HCT116 (cell line): Measurements from ENCODE around the gene MALRD1. TPM values are rescaled to one million over a fixed set of nuclear protein-coding genes. Genes with fewer than 3 reads are reported as not detected.

Source experiments
- ATAC-seq: fragments of 200-7000 bp; cut with Tn5 transposase; 2 replicates; pipeline ENCODE4 v1.9.1; 2020; ENCODE audit warnings: mild to moderate bottlenecking, moderate library complexity
- BruUV-seq: library from RNA; stranded (reverse); fragments of 400-500 nt; replicated peaks from 2 replicates; lab custom pipeline; 2021; lab: Mats Ljungman, UMichigan
- CTCF ChIA-PET: fragments of 300-600 bp; sonication (Branson Sonifier 250); formaldehyde crosslinking; loops from one replicate; lab custom pipeline; 2021; ENCODE audit warnings: antibody characterized with exemption; lab: Charles Lee
- POLR2A ChIA-PET: fragments of 300-600, 350-600 bp; sonication (Branson Sonifier 250); formaldehyde crosslinking; loops from one replicate; lab custom pipeline; 2021; ENCODE audit warnings: antibody characterized with exemption; lab: Charles Lee
- RAD21 ChIA-PET, 2 experiments: fragments of 300-600 bp; sonication (Branson Sonifier 250); formaldehyde crosslinking; loops; one replicate each; lab custom pipeline; 2023; ENCODE audit warnings: low total read pairs in 2 of 2; ENCODE audit not compliant: uncharacterized antibody in 2 of 2, unreplicated experiment in 2 of 2, low non-redundant PET in 1 of 2; lab: Charles Lee
- DNase-seq: peaks from one replicate; pipeline ENCODE4 v3.0.0-alpha.2; 2010; ENCODE audit warnings: low read depth, low spot score
- H2AFZ ChIP-seq: fragments of 200-600 bp; shearing (Covaris generic), sonication (generic); 2 replicates; pipeline ENCODE4 v1.6.1; 2017; ENCODE audit warnings: low read depth, mixed run types, mixed read lengths, antibody characterized with exemption, low read length; ENCODE audit not compliant: poor library complexity, severe bottlenecking
- H3K27ac ChIP-seq: 2 replicates; pipeline ENCODE4 v1.5.1; 2012; ENCODE audit warnings: low read depth, low read length
- H3K27me3 ChIP-seq: fragments of 200-600 bp; sonication (generic); 2 replicates; pipeline ENCODE4 v1.6.1; 2016; ENCODE audit warnings: mixed run types, low read length, mixed read lengths; ENCODE audit not compliant: insufficient read depth
- H3K36me3 ChIP-seq, 2 experiments: fragments of 200-500 bp in 1 of 2; fragments of 200-600 bp in 1 of 2; sonication (Bioruptor generic) in 1 of 2; sonication (generic) in 1 of 2; 2 replicates each; pipeline versions ENCODE4 v1.5.1 to v1.6.1; 2014 to 2016; ENCODE audit warnings: low read length in 2 of 2, inconsistent platforms in 1 of 2, mixed read lengths in 1 of 2, mixed run types in 1 of 2; ENCODE audit not compliant: insufficient read depth in 2 of 2, control insufficient read depth in 1 of 2
- H3K4me1 ChIP-seq, 2 experiments: fragments of 200-600 bp in 1 of 2; sonication (generic) in 1 of 2; 2 replicates each; pipeline versions ENCODE4 v1.5.1 to v1.6.1; 2012 to 2017; ENCODE audit warnings: low read length in 2 of 2, inconsistent platforms in 1 of 2, mild to moderate bottlenecking in 1 of 2, mixed read lengths in 1 of 2, mixed run types in 1 of 2, moderate library complexity in 1 of 2; ENCODE audit not compliant: insufficient read depth in 2 of 2, control insufficient read depth in 1 of 2
- H3K4me2 ChIP-seq: fragments of 200-600 bp; sonication (generic); 2 replicates; pipeline ENCODE4 v1.6.1; 2017; ENCODE audit warnings: mixed run types, low read length, mixed read lengths
- H3K4me3 ChIP-seq, 2 experiments: fragments of 200-600 bp in 1 of 2; sonication (generic) in 1 of 2; replicated peaks in 1 of 2; 2 replicates each; pipeline ENCODE4 v1.5.1; 2011 to 2016; ENCODE audit warnings: low read length in 2 of 2, control low read depth in 1 of 2, low read depth in 1 of 2, mild to moderate bottlenecking in 1 of 2, mixed read lengths in 1 of 2, mixed run types in 1 of 2
- H3K79me2 ChIP-seq: fragments of 200-600 bp; sonication (generic); 2 replicates; pipeline ENCODE4 v1.6.1; 2017; ENCODE audit warnings: mild to moderate bottlenecking, mixed run types, low read length, moderate library complexity, mixed read lengths; ENCODE audit not compliant: insufficient read depth
- H3K9ac ChIP-seq: fragments of 200-600 bp; sonication (generic); 2 replicates; pipeline ENCODE4 v1.6.1; 2016; ENCODE audit warnings: low read length, mixed read lengths
- H3K9me2 ChIP-seq: fragments of 200-600 bp; sonication (generic), shearing (Covaris generic); 2 replicates; pipeline ENCODE4 v1.6.1; 2017; ENCODE audit warnings: mixed run types, mild to moderate bottlenecking, moderate library complexity; ENCODE audit not compliant: insufficient read depth
- H3K9me3 ChIP-seq, 2 experiments: fragments of 200-500 bp in 1 of 2; fragments of 200-600 bp in 1 of 2; sonication (Bioruptor generic) in 1 of 2; sonication (generic) in 1 of 2; 2 replicates each; pipeline ENCODE4 v1.6.1; 2014 to 2017; ENCODE audit warnings: low read length in 2 of 2, mixed read lengths in 2 of 2, inconsistent platforms in 1 of 2, low read depth in 1 of 2, mild to moderate bottlenecking in 1 of 2, mixed run types in 1 of 2, moderate library complexity in 1 of 2; ENCODE audit not compliant: control insufficient read depth in 1 of 2, insufficient read depth in 1 of 2
- H4K20me1 ChIP-seq: fragments of 200-600 bp; sonication (generic), shearing (Covaris generic); 2 replicates; pipeline ENCODE4 v1.6.1; 2017; ENCODE audit warnings: mixed run types, mild to moderate bottlenecking, moderate library complexity; ENCODE audit not compliant: insufficient read depth
- CBX3 ChIP-seq: IDR thresholded peaks from 2 replicates; pipeline ENCODE4 v1.6.1; 2012; ENCODE audit warnings: low read depth
- CEBPB ChIP-seq: IDR thresholded peaks from 2 replicates; pipeline ENCODE4 v1.6.1; 2012; ENCODE audit warnings: low read depth
- EGR1 ChIP-seq: IDR thresholded peaks from 2 replicates; pipeline ENCODE4 v1.6.1; 2012; ENCODE audit warnings: low read depth
- ELF1 ChIP-seq: IDR thresholded peaks from 2 replicates; pipeline ENCODE4 v1.6.1; 2012; ENCODE audit warnings: low read depth, borderline replicate concordance
- FOSL1 ChIP-seq: IDR thresholded peaks from 2 replicates; pipeline ENCODE4 v1.6.1; 2012; ENCODE audit warnings: low read depth
- JUND ChIP-seq: IDR thresholded peaks from 2 replicates; pipeline ENCODE4 v1.6.1; 2012
- POLR2A ChIP-seq: IDR thresholded peaks from 2 replicates; pipeline ENCODE4 v1.7.0; 2011; ENCODE audit warnings: borderline replicate concordance; ENCODE audit not compliant: insufficient read depth, insufficient read length; ENCODE audit errors: extremely low read depth
- POLR2AphosphoS5 ChIP-seq: IDR thresholded peaks from 2 replicates; pipeline ENCODE4 v1.6.1; 2011; ENCODE audit warnings: mild to moderate bottlenecking, low read depth, low read length, moderate library complexity
- RAD21 ChIP-seq: IDR thresholded peaks from 2 replicates; pipeline ENCODE4 v1.6.1; 2012; ENCODE audit warnings: low read depth, mild to moderate bottlenecking
- SIN3A ChIP-seq: IDR thresholded peaks from 2 replicates; pipeline ENCODE4 v1.6.1; 2012; ENCODE audit warnings: low read depth
- SRF ChIP-seq: IDR thresholded peaks from 2 replicates; pipeline ENCODE4 v1.6.1; 2012; ENCODE audit warnings: low read depth
- TCF7L2 ChIP-seq: IDR thresholded peaks from 2 replicates; pipeline ENCODE4 v1.7.0; 2011; ENCODE audit warnings: borderline replicate concordance, inconsistent platforms; ENCODE audit not compliant: insufficient read depth, insufficient read length; ENCODE audit errors: extremely low read depth
- YY1 ChIP-seq: IDR thresholded peaks from 2 replicates; pipeline ENCODE4 v1.6.1; 2011; ENCODE audit warnings: low read length, low read depth, moderate library complexity, mild to moderate bottlenecking; ENCODE audit not compliant: insufficient replicate concordance; ENCODE audit errors: extremely low read depth
- ZFX ChIP-seq: fragments of 450-650 bp; IDR thresholded peaks from 2 replicates; pipeline ENCODE4 v1.6.1; 2017
- intact Hi-C: fragments of 100-400 bp; cut with micrococcal nuclease; formaldehyde crosslinking; loops from 2 replicates; pipeline ENCODE4 v1.10.0; 2022
- total RNA-seq: library from RNA; stranded (reverse); gene quantifications from one replicate; pipeline ENCODE4 v1.2.1, GENCODE V29; 2021; ENCODE audit not compliant: unreplicated experiment
- TF ChIP-seq, protein P1 (sequence below): IDR thresholded peaks from 2 replicates; pipeline ENCODE4 v1.6.1; 2012
- TF ChIP-seq, protein P2 (sequence below), 3 experiments: fragments of 200-600 bp in 1 of 3; sonication (generic) in 1 of 3; IDR thresholded peaks in 2 of 3; conservative IDR thresholded peaks in 1 of 3; 2 replicates each; pipeline ENCODE4 v1.5.1; 2012 to 2017; ENCODE audit warnings: low read depth in 2 of 3, low read length in 2 of 3, antibody characterized with exemption in 1 of 3, borderline replicate concordance in 1 of 3, control low read depth in 1 of 3, mild to moderate bottlenecking in 1 of 3, mixed read lengths in 1 of 3, mixed run types in 1 of 3, moderate library complexity in 1 of 3; ENCODE audit not compliant: insufficient read depth in 1 of 3
- TF ChIP-seq, protein P3 (sequence below): IDR thresholded peaks from 2 replicates; pipeline ENCODE4 v1.6.1; 2012; ENCODE audit warnings: low read depth
- TF ChIP-seq, protein P4 (sequence below): IDR thresholded peaks from 2 replicates; pipeline ENCODE4 v1.6.1; 2011; ENCODE audit warnings: mild to moderate bottlenecking, low read length, moderate library complexity; ENCODE audit not compliant: insufficient replicate concordance; ENCODE audit errors: extremely low read depth

MALRD1 gene
- total RNA-seq, 1 experiment from 2014 or later = not detected

DNA sequence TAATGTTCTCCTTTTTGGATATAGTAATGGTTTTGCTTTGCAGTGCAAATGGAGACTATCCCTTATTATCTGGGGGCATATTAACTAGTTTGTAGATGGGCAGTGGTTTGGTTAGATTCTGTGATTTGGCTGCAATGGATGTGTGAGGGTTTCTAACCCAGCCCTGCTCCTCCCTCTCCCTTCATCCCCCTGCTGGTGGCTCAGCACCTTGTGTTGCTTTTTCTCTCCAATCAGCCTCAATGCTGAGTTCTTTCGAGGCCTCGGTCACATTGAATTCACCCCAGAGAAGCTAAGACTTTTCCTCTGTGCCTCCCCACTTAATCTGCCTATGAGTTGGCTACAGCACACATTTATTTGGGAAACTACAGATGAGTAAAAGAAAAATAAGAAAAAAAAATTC lies 120.0 kb downstream of the MALRD1 start:
- ChIA-PET POLR2A (no interaction called here), RAD21 (no interaction called here), CTCF (no interaction called here)
- Histone ChIP-seq H3K4me3 (no peak overlapping the region), H3K36me3 (no peaks in the 10 kb centered on the region), H4K20me1 (no peaks in the 10 kb centered on the region), H3K9me3 (peaks cover 6 to 8% of the 10 kb centered on the region in 2 experiments; a peak in 1 of 4 replicates), H3K4me1 (no peaks in the 10 kb centered on the region), H3K79me2 (no peaks in the 10 kb centered on the region), H3K4me2 (no peak overlapping the region), H3K27me3 (no peaks in the 10 kb centered on the region), H3K9ac (no peak overlapping the region), H3K27ac (no peak overlapping the region), H2AFZ (no peak overlapping the region), H3K9me2 (no peaks in the 10 kb centered on the region)
- intact Hi-C loops = no loop called here
- TF ChIP-seq ELF1 (no peak), FOSL1 (no peak), EGR1 (no peak), RAD21 (no peak), YY1 (no peak), CEBPB (no peak), POLR2AphosphoS5 (no peak), SIN3A (no peak), TCF7L2 (no peak), POLR2A (no peak), CBX3 (no peak), SRF (no peak), ZFX (no peak), JUND (no peak)
- TF ChIP-seq, protein P1, sequence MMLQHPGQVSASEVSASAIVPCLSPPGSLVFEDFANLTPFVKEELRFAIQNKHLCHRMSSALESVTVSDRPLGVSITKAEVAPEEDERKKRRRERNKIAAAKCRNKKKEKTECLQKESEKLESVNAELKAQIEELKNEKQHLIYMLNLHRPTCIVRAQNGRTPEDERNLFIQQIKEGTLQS = no peak
- TF ChIP-seq, protein P2, sequence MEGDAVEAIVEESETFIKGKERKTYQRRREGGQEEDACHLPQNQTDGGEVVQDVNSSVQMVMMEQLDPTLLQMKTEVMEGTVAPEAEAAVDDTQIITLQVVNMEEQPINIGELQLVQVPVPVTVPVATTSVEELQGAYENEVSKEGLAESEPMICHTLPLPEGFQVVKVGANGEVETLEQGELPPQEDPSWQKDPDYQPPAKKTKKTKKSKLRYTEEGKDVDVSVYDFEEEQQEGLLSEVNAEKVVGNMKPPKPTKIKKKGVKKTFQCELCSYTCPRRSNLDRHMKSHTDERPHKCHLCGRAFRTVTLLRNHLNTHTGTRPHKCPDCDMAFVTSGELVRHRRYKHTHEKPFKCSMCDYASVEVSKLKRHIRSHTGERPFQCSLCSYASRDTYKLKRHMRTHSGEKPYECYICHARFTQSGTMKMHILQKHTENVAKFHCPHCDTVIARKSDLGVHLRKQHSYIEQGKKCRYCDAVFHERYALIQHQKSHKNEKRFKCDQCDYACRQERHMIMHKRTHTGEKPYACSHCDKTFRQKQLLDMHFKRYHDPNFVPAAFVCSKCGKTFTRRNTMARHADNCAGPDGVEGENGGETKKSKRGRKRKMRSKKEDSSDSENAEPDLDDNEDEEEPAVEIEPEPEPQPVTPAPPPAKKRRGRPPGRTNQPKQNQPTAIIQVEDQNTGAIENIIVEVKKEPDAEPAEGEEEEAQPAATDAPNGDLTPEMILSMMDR (IDR thresholded peaks at IDR 0.05 in 2 of 3, conservative IDR thresholded peaks at IDR 0.05 in 1 of 3; ENCODE audit: borderline replicate concordance in 1 of 3, insufficient read depth in 1 of 3, low read depth in 2 of 3, low read length in 2 of 3) = no peak
- TF ChIP-seq, protein P3, sequence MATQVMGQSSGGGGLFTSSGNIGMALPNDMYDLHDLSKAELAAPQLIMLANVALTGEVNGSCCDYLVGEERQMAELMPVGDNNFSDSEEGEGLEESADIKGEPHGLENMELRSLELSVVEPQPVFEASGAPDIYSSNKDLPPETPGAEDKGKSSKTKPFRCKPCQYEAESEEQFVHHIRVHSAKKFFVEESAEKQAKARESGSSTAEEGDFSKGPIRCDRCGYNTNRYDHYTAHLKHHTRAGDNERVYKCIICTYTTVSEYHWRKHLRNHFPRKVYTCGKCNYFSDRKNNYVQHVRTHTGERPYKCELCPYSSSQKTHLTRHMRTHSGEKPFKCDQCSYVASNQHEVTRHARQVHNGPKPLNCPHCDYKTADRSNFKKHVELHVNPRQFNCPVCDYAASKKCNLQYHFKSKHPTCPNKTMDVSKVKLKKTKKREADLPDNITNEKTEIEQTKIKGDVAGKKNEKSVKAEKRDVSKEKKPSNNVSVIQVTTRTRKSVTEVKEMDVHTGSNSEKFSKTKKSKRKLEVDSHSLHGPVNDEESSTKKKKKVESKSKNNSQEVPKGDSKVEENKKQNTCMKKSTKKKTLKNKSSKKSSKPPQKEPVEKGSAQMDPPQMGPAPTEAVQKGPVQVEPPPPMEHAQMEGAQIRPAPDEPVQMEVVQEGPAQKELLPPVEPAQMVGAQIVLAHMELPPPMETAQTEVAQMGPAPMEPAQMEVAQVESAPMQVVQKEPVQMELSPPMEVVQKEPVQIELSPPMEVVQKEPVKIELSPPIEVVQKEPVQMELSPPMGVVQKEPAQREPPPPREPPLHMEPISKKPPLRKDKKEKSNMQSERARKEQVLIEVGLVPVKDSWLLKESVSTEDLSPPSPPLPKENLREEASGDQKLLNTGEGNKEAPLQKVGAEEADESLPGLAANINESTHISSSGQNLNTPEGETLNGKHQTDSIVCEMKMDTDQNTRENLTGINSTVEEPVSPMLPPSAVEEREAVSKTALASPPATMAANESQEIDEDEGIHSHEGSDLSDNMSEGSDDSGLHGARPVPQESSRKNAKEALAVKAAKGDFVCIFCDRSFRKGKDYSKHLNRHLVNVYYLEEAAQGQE = no peak
- TF ChIP-seq, protein P4, sequence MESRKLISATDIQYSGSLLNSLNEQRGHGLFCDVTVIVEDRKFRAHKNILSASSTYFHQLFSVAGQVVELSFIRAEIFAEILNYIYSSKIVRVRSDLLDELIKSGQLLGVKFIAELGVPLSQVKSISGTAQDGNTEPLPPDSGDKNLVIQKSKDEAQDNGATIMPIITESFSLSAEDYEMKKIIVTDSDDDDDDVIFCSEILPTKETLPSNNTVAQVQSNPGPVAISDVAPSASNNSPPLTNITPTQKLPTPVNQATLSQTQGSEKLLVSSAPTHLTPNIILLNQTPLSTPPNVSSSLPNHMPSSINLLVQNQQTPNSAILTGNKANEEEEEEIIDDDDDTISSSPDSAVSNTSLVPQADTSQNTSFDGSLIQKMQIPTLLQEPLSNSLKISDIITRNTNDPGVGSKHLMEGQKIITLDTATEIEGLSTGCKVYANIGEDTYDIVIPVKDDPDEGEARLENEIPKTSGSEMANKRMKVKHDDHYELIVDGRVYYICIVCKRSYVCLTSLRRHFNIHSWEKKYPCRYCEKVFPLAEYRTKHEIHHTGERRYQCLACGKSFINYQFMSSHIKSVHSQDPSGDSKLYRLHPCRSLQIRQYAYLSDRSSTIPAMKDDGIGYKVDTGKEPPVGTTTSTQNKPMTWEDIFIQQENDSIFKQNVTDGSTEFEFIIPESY = no peak
- DNase-seq = no peak
- BruUV-seq = no TSS peak
- no peak for ATAC-seq
